ENCODE results near the gene CNOT3.

CNOT3 gene

DNA sequence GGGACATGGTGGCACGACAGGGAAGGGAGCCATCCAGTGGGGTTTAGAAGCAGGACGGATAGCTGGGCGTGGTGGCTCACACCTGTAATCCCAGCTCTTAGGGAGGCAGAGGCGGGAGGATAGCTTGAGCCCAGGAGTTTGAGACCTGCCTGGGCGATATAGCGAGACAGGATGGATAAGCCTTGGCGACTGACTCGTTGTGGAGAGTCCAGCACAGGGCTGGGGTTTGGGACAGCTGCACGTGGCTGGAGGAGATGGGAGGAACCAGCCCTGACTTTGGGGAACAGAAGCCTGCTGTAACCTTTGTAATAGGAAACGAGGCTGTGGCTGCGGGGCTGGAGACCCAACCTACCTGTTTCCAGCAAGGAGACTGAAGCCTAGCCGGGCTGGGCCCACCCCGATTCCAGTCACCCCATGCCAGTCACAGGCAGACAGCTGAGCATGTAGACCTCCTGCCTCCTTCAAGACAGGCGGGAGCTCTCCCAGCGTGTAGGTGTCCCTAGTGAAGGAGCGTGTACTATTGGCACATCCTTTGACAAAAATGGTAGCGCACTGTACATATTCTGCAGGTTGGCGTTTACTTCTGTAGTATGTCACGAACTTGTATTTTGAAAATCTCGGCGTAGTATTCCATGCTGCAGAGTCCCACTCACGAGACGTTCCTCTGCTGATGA, 13.9 kb downstream of the CNOT3 start:
- no peak for DNase-seq (ENCODE audit: low spot score)

DNA sequence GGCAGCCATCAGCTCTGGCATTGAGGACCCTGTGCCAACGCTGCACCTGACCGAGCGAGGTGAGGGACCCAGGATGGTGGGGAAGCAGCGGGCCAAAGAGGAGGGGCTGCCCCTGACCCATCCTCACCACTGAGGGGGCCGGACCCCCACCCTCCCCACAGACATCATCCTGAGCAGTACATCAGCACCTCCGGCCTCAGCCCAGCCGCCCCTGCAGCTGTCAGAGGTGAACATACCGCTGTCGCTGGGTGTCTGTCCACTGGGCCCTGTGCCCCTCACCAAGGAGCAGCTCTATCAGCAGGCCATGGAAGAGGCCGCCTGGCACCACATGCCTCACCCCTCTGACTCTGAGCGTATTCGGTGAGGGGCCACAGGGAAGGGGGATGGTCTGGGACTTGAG, 14.7 kb downstream of the CNOT3 start:
- DNase-seq (ENCODE audit: low spot score) = no peak

DNA sequence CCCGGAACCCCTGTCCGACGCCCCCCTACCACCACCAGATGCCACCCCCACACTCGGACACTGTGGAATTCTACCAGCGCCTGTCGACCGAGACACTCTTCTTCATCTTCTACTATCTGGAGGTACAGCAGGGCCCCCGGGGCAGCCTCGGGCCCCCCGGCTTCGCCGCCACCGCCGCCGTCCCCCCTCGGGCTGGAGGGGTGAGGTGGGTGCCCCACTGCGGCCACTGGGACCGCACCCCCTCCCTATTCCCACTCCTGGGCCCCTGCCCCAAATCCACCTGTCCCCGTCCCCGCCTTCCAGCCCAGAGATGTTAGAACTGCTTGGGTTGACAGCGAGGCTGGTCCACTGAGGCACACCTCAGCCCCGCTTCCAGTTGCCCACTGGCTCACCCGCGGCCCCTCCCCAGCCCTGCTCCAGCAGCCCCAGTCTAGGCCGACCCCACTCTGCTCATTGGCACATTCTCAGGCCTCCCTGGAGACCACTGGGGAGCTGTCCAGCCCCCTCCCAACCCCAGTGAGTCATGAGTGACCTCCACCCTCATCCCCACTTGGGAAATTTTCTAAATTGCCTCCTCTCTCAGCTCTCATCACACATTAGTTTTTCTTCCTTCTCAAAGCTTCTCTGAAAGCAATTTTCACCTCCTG, 15.4 kb downstream of the CNOT3 start:
- DNase-seq (ENCODE audit: low spot score) = no peak

DNA sequence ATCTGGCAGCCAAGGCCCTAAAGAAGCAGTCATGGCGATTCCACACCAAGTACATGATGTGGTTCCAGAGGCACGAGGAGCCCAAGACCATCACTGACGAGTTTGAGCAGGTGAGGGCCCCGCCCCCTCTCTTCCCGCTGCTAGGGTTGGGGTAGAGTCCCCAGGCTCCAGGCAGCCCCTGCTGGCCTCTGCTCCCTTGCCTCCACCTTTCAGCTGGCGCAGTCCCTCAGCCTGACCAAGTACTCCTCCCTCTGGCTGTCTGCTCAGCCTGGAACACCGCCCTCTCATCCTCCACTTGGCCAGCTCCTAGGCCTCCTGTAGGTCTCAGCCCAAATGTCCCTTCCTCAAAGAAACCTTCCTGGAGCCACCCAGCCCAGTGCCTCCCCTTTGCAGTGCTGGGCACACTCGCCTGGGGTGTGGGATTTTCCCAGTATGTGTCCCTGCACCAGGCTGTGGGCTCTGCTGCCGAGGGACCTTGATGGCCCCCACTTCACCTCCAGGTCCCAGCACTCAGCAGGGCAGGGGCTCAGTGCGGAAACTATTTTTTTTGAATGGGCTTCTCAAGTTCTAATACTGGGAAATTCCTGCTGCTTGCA, 16.3 kb downstream of the CNOT3 start:
- DNase-seq (ENCODE audit: low spot score) = no peak

DNA sequence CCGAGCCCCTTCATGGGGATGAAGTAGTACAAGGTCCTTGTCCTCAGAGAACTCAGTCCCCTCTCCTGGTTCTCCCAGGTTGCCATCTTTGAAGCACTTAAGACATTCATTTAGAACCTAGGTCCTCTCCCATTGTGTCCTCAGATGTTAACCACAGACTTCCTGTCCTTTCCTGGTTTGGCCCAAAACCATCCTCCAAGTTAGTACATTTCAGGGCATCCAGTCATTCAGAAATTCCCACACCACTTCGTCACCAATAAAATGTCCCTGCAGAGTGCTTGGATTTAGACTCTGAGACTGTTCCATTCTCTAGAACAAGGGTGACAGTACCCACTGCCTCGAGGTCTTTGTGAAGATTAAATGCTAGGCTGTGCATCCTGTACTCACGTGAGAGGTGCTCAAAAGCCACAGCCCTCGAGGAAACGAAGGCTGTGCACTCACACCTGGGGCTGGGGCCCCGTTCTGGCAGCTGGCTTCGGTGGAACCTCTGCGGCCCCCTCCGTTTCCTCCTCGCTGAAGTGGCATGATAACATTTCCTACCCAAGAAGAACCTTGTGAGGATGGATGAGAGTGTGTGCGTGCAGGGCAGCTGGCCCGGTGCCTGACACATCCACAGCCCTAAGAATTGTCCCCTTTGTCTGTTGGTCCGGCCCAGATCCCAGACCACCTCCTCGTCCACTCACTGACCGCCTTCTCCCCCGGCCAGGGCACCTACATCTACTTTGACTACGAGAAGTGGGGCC, 17.2 kb downstream of the CNOT3 start:
- no peak for DNase-seq (ENCODE audit: low spot score)

DNA sequence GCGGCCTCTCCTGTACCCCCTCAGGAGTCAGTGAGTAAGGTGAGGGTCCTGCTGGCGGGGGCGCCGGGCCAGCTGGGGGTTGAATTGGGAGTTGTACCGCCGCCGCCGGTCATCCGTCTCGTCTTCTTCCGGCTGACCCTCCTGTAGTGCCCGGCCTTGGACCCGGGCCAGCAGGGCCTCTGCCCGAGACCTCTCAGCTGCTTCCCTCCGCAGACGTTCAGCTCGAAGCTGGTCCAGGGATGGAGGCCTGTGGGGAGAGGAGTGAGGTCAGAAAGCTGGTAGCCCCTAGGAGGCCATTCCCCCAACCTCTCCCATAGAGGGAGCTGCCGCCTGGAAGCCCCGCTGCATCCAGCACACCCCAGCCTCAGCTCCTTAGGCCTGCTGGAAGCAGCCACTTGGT, 18.1 kb downstream of the CNOT3 start:
- DNase-seq (ENCODE audit: low spot score) = no peak

DNA sequence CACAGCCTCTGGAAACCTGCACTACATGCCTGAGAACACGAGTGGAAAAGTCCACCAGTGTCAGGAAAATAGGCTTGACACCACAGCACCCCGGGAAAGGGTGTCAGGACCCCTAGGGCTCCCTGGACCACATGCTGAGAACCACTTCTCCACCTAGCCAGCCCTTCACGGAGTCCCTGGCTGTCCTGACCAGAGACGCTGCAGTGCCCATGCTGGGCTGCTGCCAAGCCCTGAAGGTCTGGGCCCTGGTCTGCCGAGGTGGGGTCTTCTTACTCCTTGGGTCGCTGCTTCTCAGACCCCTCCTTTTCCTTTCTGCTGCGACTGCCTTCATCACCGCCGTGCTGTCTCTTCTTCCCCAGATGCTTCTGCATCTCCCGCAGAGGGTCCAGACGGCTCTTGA, 18.9 kb downstream of the CNOT3 start:
- DNase-seq (ENCODE audit: low spot score) = no peak

DNA sequence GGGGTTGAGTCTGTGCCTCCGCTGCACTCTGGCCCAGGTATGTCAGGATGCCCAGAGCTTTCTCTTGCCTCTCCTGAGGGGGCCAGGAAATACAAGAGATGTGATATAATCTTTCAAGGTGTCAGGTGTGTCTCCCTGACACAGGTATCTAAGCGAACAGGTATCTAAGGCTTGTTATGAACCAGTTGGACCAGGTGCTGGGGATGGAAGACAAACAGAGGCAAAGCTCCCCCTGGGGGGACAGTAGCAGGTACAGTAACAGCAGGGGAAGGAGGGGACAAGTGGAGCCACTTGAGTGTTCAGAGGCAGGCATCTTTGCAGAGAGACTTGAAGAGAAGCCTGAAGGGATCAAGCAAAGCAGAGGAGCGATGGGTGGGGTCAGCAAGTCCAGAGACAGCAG, 19.4 kb downstream of the CNOT3 start:
- no peak for DNase-seq (ENCODE audit: low spot score)

DNA sequence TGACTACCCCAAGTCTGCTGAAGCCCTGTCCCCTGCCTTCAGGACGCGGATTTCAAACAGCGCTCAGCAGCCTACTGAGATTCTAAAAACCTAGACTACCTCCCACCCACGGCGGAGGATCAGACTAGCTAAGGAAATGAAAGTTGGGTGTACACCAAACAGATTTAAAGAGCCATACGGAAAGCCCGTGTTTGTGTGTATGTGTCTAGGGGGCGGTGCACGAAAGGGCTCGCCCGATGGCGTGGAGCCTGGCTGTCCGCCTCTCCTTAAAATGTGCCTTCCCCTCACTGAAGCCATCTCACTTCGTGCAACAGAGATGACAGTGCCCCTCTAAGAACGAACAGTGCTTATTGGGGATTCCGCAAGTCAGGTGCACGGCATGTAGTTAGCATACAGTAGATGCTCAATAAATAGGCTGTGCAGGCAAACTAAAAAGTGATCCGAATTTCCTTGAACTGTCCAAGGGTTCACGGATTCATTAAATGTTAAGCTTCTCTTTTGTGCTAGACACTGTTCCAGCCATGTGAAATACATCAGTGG, 21.3 kb downstream of the CNOT3 start:
- no peak for DNase-seq (ENCODE audit: low spot score)

DNA sequence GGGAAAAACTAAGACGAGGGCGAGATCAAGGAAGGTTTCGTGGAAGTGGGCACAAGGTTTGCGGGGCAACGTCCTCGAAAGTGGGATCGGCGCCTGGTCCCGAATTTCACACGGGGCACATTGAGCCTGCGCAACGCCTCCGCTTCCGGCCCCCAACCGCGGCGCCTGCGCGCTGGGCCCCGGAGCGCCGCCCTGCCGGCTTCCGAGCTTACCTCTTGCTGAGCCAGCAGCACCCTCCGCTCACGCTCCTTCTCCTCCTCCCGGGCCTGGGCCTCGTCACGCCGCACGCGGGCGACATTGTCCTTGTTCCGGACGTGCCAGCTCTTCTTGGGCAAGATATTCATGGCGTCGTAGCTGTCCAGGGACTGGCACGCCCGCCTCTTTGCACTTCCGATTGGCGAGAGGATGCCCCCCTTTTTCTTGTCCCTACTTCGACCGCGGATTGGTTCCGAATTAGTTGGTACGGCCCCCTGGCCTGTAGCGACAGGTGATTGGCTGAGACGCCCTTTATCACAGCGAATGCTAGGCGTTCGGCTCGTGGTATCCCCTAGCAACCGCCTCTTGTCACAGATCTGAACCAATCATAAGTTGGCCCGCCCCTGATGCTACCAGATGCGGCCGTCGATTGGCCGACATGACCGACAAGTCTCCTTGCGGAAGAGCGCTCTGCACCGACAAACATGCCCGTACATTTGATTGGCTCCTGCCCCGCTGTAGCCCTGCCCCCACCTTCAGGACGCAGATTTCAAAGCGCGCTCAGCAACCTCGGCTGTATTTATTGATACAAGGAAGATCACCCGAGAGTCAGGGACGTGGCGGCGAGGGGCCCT, 22.0 kb downstream of the CNOT3 start, which contains the start of gene LENG1:
Gene LENG1, minus strand, starts transcription at position 370 of the 830 bp plus-strand sequence. Its CDS starts 26 bp downstream, at position 344.
- peak; percentile 100 for DNase-seq (ENCODE audit: low spot score)

DNA sequence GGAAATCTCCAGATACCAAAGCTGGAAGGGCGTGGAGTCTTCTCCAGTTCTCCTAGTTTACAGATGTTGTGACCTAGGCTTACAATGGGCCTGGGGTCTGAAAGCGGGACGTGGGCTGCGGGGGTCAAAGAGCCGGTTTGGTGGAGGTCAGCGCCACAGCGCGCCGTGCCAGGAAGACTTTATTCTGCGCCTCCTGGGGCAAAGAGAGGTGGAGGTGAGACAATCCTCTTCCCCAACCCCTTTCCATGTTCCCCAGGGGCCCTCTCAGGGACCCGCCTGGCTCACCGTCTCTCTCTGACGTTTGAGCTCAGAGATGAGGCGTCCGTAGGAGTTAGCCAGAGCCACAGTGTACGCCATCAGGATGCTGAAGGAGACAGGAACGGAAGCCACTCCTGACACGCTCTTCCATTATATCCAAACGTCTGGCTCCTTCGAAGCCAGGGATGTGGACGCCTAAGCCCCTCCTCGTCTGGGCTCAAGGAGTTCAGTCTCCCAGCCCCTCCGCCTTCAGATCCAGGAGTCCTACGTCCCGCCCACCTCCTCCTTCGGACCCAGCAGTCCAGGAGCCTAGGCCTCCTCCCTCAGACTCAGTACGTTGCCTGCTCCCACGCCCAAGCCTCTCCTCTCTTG, 22.7 kb downstream of the CNOT3 start:
- DNase-seq (ENCODE audit: low spot score) = no peak

DNA sequence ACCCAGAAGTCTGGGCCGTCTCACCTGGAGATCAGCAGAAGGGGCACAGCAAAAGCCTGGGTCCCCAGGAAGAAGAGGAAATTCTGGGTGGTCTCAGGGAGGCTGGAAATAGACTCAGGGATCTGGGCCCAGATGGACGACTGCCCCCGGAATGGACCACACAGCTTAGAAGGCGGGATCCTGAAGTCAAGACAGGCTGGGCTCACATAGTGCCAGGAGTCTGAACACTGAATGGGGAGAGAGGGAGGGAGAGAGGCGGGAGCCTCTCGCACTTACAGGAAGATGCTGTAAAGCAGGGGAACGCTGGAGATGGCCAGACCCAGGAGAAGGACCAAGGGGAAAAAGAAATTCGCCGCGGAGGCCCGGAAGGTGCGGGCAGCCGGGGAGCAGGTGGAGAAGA, 23.3 kb downstream of the CNOT3 start:
- no peak for DNase-seq (ENCODE audit: low spot score)

DNA sequence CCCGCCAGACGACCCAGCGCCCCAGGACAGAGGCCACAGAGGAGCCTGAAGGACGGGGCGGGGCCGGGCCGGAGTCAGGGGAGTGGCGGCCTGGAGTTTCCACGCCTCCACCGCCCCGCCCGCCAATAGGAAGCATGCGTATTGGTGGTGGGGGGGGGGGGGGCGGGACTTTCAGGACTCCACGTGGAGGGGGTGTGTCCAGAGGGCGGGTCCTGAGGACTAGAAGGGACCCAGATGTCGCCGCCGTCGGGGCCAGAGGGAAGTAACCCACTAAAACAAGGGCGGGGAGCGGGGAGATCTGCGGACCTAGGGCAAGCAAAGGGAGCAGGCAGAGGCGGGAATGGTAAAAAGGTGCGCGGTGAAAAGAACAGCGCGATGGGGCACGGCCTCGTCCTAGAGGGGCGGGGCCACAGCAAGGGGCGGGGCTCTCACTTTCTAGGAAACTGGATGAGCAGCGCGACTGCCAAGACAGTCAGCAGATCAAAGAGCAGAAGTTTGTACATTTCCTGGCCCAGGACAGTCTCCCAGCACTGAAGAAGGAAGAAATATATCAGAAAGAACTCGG, 24.8 kb downstream of the CNOT3 start:
- peak; percentile 89 for DNase-seq (ENCODE audit: low spot score)

DNA sequence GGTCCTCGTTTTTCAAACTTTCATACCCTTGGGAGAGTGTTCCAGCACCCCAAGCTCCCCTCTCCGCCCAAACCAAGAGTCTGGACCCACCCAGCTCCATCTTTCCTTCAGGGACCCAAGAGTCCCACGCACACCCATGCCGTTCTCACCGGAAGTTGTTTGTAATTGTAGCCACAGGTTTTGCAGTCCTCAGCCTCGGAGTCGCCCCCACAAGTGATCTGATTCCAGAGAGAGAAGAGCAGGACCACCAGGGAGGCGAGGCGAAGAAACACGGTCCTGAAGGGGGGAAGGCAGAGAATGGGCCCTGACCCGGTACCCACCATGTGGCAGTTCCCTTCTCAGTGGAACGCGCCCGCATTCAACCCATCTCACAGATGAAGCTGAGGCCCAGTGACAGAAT, 25.3 kb downstream of the CNOT3 start:
- DNase-seq (ENCODE audit: low spot score) = no peak

DNA sequence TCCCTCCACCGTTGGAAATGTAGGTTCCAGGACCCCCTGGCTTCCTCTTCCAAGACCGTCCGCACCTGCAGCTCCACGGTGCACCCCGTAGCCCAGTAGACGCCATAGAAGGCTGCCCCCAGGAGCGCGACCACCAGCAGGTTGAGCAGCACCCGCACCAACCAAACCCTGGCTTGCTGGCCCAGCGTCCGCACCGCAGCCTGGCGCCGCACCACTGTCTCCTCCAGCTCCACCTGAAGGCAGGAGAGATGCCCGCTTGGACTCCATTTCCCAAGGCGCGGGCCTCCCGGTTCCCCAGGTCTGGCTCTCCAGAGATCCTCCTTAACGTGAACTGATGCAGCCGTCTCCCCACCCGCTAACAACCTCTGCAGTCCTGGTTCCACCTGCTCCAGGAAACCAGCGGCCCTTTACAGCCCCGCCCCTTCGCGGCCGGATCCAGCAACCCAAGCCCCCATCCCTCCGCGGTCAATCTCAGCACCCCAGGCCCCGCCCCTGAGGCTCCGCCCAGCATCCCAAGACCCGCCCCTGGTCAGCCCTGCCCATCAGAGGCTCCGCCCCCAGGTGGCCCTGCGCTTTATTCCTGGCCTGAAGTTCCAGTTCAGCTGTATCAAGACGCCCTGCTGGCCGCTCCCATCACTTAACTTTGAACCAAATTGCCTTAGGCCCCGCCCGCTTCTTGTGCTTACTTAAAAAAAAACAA, 27.0 kb downstream of the CNOT3 start:
- DNase-seq (ENCODE audit: low spot score) = peak; percentile 64

DNA sequence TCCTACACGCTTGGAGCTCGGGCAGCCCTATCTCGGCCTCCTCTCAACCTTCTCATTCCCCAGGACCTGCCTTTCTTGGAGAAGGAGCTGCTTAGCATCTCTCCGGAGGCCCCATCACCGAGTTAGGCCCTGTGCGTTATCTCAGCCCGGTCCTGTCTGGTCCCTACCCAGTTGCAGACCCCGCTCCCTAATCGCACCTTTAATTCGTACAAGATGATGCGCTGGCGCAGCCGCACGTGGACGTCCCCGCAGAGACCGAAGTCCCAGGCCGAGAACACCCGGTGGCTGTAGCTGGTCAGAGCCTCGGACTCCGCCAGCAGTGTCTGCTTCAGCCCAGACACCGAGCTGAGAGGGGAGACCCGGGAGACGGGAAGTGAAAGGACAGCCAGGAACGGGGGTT, 27.7 kb downstream of the CNOT3 start:
- DNase-seq (ENCODE audit: low spot score) = no peak

DNA sequence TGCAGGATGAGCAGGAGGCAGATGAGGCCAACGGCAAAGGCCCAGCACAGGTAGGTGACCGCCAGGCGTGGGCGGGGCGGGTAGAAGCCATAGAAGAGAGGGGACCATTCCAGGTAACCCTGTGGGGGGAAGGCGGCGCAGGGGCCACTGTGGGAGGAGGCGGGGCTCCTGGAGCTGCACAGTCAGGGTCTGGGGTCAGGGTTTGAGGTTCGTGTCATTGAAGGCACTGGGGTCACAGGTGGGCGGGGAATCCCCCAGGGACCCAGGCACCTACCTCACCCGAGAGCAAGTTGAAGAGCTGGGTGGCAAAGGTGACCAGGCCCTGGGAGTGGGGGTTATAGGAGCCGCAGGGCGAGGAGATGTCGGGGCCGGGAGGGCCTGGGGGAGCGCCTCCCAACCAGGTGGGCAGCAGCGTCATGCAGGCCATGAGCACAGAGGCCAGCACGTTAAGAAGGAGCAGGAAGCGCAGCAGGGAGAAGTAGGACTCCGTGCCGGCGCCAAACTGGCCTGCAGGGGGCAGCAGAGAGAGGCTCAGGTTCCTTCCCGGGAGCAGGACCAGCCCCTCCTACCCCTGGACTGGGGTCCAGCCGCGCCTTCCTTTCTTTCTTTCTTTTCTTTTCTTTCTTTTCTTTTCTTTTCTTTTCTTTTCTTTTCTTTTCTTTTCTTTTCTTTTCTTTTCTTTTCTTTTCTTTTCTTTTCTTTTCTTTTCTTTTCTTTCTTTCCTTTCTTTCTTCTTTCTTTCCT, 30.8 kb downstream of the CNOT3 start:
- DNase-seq (ENCODE audit: low spot score) = peak; percentile 89

DNA sequence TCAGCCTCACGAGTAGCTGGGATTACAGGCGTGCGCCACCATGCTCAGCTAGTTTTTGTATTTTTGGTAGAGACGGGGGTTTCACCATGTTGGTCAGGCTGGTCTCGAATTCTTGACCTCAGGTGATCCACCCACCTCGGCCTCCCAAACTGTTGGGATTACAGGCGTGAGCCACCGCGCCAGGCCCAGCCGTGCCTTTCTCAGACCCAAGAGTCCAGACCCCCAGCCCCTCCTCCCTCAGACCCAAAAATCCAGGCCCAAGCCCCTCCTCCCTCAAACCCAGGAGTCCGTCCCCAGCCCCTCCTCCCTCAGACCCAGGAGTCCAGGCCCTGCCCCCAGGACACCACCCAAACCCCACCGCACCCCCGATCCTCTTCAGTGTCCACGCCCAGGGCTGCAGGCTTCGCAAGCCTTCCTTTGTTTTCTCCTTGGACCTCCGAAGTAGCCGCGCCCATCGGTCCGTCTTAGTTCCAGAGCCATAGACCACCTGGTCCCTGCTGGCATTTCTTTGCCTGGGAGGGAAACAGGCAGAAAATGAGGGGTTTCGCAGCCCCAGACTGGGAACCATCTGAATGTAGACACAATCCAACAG, 31.7 kb downstream of the CNOT3 start:
- DNase-seq (ENCODE audit: low spot score) = no peak
